ENCODE results near the gene LGR6.
"Not testable (repeated sequence)": the region's sequence is repeated elsewhere in the genome, so short reads cannot be mapped to it uniquely, and the experiment has no call there.

LGR6 gene

DNA sequence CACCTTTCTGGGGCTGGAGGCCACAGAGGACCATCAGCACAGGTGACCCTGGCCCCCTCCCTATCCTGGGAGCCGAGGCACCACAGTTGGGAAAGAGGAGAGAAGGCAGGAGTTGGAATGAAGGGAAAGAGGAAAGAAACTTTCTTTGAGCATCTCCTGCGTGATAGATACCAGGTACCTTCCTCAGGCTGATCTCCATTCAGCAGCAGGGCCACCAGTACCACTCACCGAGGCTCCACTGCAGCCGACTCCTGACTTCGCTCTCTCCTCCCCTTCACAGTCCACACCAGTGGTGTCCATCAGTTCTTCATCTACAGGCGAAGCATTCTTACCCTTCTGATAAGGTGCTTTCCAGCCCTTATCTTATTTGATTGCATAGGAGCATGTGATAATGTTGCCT, 55.3 kb downstream of the LGR6 start:
- no peaks in the 10 kb centered on the region for H3K36me3 ChIP-seq (ENCODE audit: control insufficient read depth, insufficient read depth, low read length)
- H3K9ac ChIP-seq (ENCODE audit: low read length) = no peak overlapping the region
- H3K4me3 ChIP-seq (ENCODE audit: low read depth, low read length) = no peak overlapping the region
- H3K4me1 ChIP-seq (ENCODE audit: control insufficient read depth, insufficient read depth, low read length) = peaks cover 15% of the 10 kb centered on the region
- no peak overlapping the region for H3K27ac ChIP-seq (ENCODE audit: low read depth, low read length)
- no peaks in the 10 kb centered on the region for H3K9me3 ChIP-seq (ENCODE audit: control insufficient read depth, insufficient read depth, low read depth, low read length)
- H3K27me3 ChIP-seq (ENCODE audit: control insufficient read depth, insufficient read depth, low read length) = peaks cover 3% of the 10 kb centered on the region; the same call in 1 of the 2 replicates

GRCh38 chr1:202249436-202249835, 55.8 kb downstream of the LGR6 start:
- no peak overlapping the region for H3K9ac ChIP-seq (ENCODE audit: low read length)
- no peaks in the 10 kb centered on the region for H3K9me3 ChIP-seq (ENCODE audit: control insufficient read depth, insufficient read depth, low read depth, low read length)
- no peak overlapping the region for H3K27ac ChIP-seq (ENCODE audit: low read depth, low read length)
- no peaks in the 10 kb centered on the region for H3K36me3 ChIP-seq (ENCODE audit: control insufficient read depth, insufficient read depth, low read length)
- H3K4me3 ChIP-seq (ENCODE audit: low read depth, low read length) = no peak overlapping the region
- H3K4me1 ChIP-seq (ENCODE audit: control insufficient read depth, insufficient read depth, low read length) = peaks cover 15% of the 10 kb centered on the region
- peaks cover 3% of the 10 kb centered on the region; the same call in 1 of the 2 replicates for H3K27me3 ChIP-seq (ENCODE audit: control insufficient read depth, insufficient read depth, low read length)

DNA sequence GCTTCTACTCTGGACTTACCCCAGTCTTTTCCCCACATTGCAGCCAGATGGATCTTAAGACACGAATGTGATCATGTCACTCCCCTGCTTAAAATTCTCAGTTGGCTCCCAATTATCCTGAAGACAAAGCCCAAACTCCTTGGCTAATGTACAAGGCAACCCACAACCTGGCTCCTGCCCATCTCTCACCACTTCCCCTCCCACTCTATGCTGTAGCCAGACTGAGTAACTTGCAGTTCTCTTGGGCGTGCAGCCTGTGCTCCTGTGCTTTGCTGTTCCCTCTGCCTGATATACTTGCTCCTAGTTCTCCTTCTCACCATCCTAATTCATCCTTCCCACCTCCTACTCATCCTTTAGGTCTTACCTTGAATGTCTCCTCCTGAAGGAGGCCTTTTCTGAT, 56.2 kb downstream of the LGR6 start:
- peaks cover 15% of the 10 kb centered on the region for H3K4me1 ChIP-seq (ENCODE audit: control insufficient read depth, insufficient read depth, low read length)
- no peak overlapping the region for H3K4me3 ChIP-seq (ENCODE audit: low read depth, low read length)
- peaks cover 3% of the 10 kb centered on the region; the same call in 1 of the 2 replicates for H3K27me3 ChIP-seq (ENCODE audit: control insufficient read depth, insufficient read depth, low read length)
- no peaks in the 10 kb centered on the region for H3K9me3 ChIP-seq (ENCODE audit: control insufficient read depth, insufficient read depth, low read depth, low read length)
- H3K9ac ChIP-seq (ENCODE audit: low read length) = no peak overlapping the region
- H3K27ac ChIP-seq (ENCODE audit: low read depth, low read length) = no peak overlapping the region
- no peaks in the 10 kb centered on the region for H3K36me3 ChIP-seq (ENCODE audit: control insufficient read depth, insufficient read depth, low read length)

DNA sequence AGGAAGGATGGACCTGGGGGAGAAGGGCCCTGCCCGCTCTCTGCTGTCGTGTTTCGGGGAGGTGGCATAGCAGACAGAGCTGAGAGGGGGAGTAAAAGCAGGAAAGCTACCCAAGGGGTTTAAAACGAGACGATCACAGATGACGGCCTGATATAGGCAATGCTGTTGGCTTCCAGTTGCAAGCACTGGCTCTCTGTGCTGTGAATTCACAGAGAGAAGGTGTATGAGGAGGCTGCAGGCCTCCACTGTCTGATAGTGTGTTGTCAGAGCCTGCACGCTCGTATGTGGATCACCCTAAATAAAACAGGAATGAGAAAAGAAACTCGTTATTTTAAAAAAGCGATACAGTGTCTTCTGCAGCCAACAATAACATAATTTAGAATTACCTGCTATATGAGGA, 57.4 kb downstream of the LGR6 start:
- H3K9ac ChIP-seq (ENCODE audit: low read length) = no peak overlapping the region
- H3K4me1 ChIP-seq (ENCODE audit: control insufficient read depth, insufficient read depth, low read length) = peaks cover 15% of the 10 kb centered on the region
- H3K27ac ChIP-seq (ENCODE audit: low read depth, low read length) = no peak overlapping the region
- H3K4me3 ChIP-seq (ENCODE audit: low read depth, low read length) = no peak overlapping the region
- H3K27me3 ChIP-seq (ENCODE audit: control insufficient read depth, insufficient read depth, low read length) = peaks cover 3% of the 10 kb centered on the region; the same call in 1 of the 2 replicates
- H3K9me3 ChIP-seq (ENCODE audit: control insufficient read depth, insufficient read depth, low read depth, low read length) = no peaks in the 10 kb centered on the region
- no peaks in the 10 kb centered on the region for H3K36me3 ChIP-seq (ENCODE audit: control insufficient read depth, insufficient read depth, low read length)

DNA sequence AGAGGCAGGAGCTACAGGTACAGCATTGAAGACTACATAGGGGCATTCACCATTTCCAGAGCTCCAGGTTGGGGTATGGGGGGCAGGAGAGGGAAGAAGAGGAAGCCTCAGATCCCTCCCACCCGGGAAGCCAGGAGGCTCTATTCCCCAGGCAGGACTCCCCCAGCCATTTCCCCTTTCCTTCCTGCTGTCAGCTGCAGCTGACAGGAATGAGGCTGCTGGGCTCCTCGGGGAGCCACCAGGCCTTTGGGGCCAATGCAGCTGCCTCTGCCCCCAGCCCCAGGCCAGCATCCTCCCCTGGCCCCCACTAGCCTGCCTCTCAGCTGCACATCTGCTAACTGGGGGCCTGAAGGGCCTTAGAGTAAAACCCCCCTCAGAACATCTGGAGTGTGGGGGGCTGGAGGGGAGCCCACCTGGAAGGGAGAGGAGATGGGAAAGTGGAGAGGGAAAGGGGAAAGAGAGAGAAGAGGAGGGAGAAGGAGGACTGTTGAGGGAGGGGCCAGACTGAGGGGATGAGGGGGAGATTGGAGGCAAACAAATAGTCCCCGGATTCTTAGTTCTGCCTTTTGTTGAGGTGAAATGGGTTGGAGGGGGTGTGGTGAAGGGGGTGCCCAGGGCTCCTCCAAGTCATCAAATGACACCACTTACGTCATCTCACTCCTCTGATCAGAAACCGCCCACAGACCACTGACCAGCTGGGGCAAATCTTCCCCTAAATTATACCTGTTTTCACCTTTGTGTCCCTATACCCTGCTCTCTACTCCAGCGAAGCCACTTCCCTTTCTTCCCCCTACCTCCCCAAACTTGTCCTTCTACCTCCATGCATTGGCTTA, 58.0 kb downstream of the LGR6 start:
- Histone ChIP-seq H3K9me3 (ENCODE audit: control insufficient read depth, insufficient read depth, low read depth, low read length) (no peaks in the 10 kb centered on the region), H3K4me1 (ENCODE audit: control insufficient read depth, insufficient read depth, low read length) (peaks cover 15% of the 10 kb centered on the region), H3K27ac (ENCODE audit: low read depth, low read length) (no peak overlapping the region), H3K27me3 (ENCODE audit: control insufficient read depth, insufficient read depth, low read length) (peaks cover 2% of the 10 kb centered on the region; the same call in 1 of the 2 replicates), H3K36me3 (ENCODE audit: control insufficient read depth, insufficient read depth, low read length) (no peaks in the 10 kb centered on the region), H3K4me3 (ENCODE audit: low read depth, low read length) (no peak overlapping the region), H3K9ac (ENCODE audit: low read length) (no peak overlapping the region)

GRCh38 chr1:202252271-202252670, 58.7 kb downstream of the LGR6 start:
- no peak overlapping the region for H3K27ac ChIP-seq (ENCODE audit: low read depth, low read length)
- H3K27me3 ChIP-seq (ENCODE audit: control insufficient read depth, insufficient read depth, low read length) = no peaks in the 10 kb centered on the region

GRCh38 chr1:202254454-202255252, 61.1 kb downstream of the LGR6 start:
- Histone ChIP-seq H3K4me3 (ENCODE audit: low read depth, low read length) (no peak overlapping the region), H3K9ac (ENCODE audit: low read length) (no peak overlapping the region), H3K27me3 (ENCODE audit: control insufficient read depth, insufficient read depth, low read length) (no peaks in the 10 kb centered on the region), H3K27ac (ENCODE audit: low read depth, low read length) (no peak overlapping the region), H3K4me1 (ENCODE audit: control insufficient read depth, insufficient read depth, low read length) (no peaks in the 10 kb centered on the region), H3K9me3 (ENCODE audit: control insufficient read depth, insufficient read depth, low read depth, low read length) (no peaks in the 10 kb centered on the region), H3K36me3 (ENCODE audit: control insufficient read depth, insufficient read depth, low read length) (no peaks in the 10 kb centered on the region)

More at GRCh38 chr1:202252271-202252670, 58.7 kb downstream of the LGR6 start:
- H3K36me3 ChIP-seq (ENCODE audit: control insufficient read depth, insufficient read depth, low read length) = no peaks in the 10 kb centered on the region
- no peak overlapping the region for H3K9ac ChIP-seq (ENCODE audit: low read length)
- no peaks in the 10 kb centered on the region for H3K9me3 ChIP-seq (ENCODE audit: control insufficient read depth, insufficient read depth, low read depth, low read length)
- peaks cover 13% of the 10 kb centered on the region for H3K4me1 ChIP-seq (ENCODE audit: control insufficient read depth, insufficient read depth, low read length)
- no peak overlapping the region for H3K4me3 ChIP-seq (ENCODE audit: low read depth, low read length)

- no peaks in the 10 kb centered on the region for H3K27me3 ChIP-seq (ENCODE audit: control insufficient read depth, insufficient read depth, low read length)
- no peaks in the 10 kb centered on the region for H3K9me3 ChIP-seq (ENCODE audit: control insufficient read depth, insufficient read depth, low read depth, low read length)
- H3K36me3 ChIP-seq (ENCODE audit: control insufficient read depth, insufficient read depth, low read length) = no peaks in the 10 kb centered on the region
- no peak overlapping the region for H3K9ac ChIP-seq (ENCODE audit: low read length)
- H3K4me1 ChIP-seq (ENCODE audit: control insufficient read depth, insufficient read depth, low read length) = no peaks in the 10 kb centered on the region
- no peak overlapping the region for H3K27ac ChIP-seq (ENCODE audit: low read depth, low read length)
- H3K4me3 ChIP-seq (ENCODE audit: low read depth, low read length) = no peak overlapping the region
Observed at GRCh38 chr1:202255343-202255742, 61.7 kb downstream of the LGR6 start.

DNA sequence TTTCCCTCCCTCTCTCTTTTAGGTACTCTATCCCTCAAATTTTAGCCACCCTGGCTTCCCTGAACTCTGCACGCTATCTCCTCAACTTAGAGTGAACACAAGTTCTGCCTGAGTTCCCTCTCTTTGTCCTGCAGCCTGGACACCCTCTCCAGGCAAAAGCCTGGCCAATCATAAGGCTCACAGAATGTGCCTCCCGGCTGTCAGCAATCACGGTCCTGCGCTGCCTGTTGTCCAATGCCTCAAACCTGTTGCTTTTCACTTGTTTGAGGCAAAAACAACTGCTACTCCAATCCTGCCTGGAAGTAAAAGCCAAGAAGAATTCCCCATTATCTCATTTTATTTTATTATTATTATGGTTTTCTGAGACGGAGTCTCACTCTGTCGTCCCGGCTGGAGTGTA, 66.1 kb downstream of the LGR6 start:
- Histone ChIP-seq H3K27ac (ENCODE audit: low read depth, low read length) (no peak overlapping the region), H3K36me3 (ENCODE audit: control insufficient read depth, insufficient read depth, low read length) (no peaks in the 10 kb centered on the region), H3K27me3 (ENCODE audit: control insufficient read depth, insufficient read depth, low read length) (no peaks in the 10 kb centered on the region; the same call in 1 of the 2 replicates), H3K9ac (ENCODE audit: low read length) (no peak overlapping the region), H3K9me3 (ENCODE audit: control insufficient read depth, insufficient read depth, low read depth, low read length) (no peaks in the 10 kb centered on the region), H3K4me1 (ENCODE audit: control insufficient read depth, insufficient read depth, low read length) (peaks cover 4% of the 10 kb centered on the region), H3K4me3 (ENCODE audit: low read depth, low read length) (no peak overlapping the region)

- H3K4me1 ChIP-seq (ENCODE audit: control insufficient read depth, insufficient read depth, low read length); H3K36me3 ChIP-seq (ENCODE audit: control insufficient read depth, insufficient read depth, low read length); H3K9me3 ChIP-seq (ENCODE audit: control insufficient read depth, insufficient read depth, low read depth, low read length); H3K4me3 ChIP-seq (ENCODE audit: low read depth, low read length); H3K9ac ChIP-seq (ENCODE audit: low read length); H3K27ac ChIP-seq (ENCODE audit: low read depth, low read length); H3K27me3 ChIP-seq (ENCODE audit: control insufficient read depth, insufficient read depth, low read length): not testable (repeated sequence)
Observed at GRCh38 chr1:202261209-202261958, 67.8 kb downstream of the LGR6 start.

Measured in HUES6 (cell line).